Duodenal mucosa (tissue), 2 donors: ENCODE results near the gene GRB14.

Experiments used
- H3K27ac ChIP-seq: one replicate; pipeline ENCODE4 v1.7.0; 2013; ENCODE audit warnings: low read depth, low read length
- H3K27me3 ChIP-seq, 2 donors: one replicate each; pipeline ENCODE4 v1.7.0; 2013; ENCODE audit warnings: low read length in 2 of 2, control low read depth in 1 of 2; ENCODE audit not compliant: insufficient read depth in 2 of 2, control insufficient read depth in 1 of 2
- H3K36me3 ChIP-seq, 2 donors: one replicate each; pipeline ENCODE4 v1.7.0; 2013; ENCODE audit warnings: low read length in 2 of 2, control low read depth in 1 of 2; ENCODE audit not compliant: insufficient read depth in 2 of 2, control insufficient read depth in 1 of 2
- H3K4me1 ChIP-seq, 2 donors: one replicate each; pipeline ENCODE4 v1.7.0; 2013; ENCODE audit warnings: low read length in 2 of 2, control low read depth in 1 of 2; ENCODE audit not compliant: insufficient read depth in 2 of 2, control insufficient read depth in 1 of 2
- H3K4me3 ChIP-seq, 2 donors: one replicate each; pipeline ENCODE4 v1.7.0; 2013; ENCODE audit warnings: low read length in 2 of 2, low read depth in 1 of 2
- H3K9ac ChIP-seq, 2 donors: one replicate each; pipeline ENCODE4 v1.7.0; 2013; ENCODE audit warnings: low read length in 2 of 2, low read depth in 1 of 2
- H3K9me3 ChIP-seq, 2 donors: one replicate each; pipeline ENCODE4 v1.7.0; 2013; ENCODE audit warnings: low read length in 2 of 2, control low read depth in 1 of 2; ENCODE audit not compliant: control insufficient read depth in 1 of 2

Gene GRB14

DNA sequence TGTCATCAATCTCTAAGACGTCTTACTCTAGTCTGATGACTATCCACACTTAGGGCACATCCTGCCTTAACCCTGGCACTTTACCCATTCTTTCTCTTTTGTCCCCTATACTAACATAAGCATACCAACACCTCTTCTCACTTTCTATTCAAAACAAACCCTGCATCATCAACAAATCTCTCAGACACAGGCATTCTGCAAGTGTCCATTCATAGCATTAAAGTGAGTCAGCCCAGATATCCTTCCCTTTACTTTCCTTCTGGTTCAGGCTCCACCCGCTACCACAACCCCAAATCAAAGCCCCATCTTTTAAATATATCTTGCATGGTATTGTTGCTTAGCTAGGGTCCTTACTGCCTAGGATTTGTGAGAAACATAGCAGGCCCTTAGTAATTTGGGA, 3.8 kb downstream of the GRB14 start:
- peaks cover 0 to 3% of the 10 kb centered on the region in 2 donors for H3K4me1 ChIP-seq
- H3K36me3 ChIP-seq: no peaks in the 10 kb centered on the region
- no peak overlapping the region for H3K4me3 ChIP-seq
- H3K9ac ChIP-seq: no peak overlapping the region
- peaks cover 0 to 2% of the 10 kb centered on the region in 2 donors for H3K27me3 ChIP-seq
- no peaks in the 10 kb centered on the region for H3K9me3 ChIP-seq
- no peak overlapping the region for H3K27ac ChIP-seq

DNA sequence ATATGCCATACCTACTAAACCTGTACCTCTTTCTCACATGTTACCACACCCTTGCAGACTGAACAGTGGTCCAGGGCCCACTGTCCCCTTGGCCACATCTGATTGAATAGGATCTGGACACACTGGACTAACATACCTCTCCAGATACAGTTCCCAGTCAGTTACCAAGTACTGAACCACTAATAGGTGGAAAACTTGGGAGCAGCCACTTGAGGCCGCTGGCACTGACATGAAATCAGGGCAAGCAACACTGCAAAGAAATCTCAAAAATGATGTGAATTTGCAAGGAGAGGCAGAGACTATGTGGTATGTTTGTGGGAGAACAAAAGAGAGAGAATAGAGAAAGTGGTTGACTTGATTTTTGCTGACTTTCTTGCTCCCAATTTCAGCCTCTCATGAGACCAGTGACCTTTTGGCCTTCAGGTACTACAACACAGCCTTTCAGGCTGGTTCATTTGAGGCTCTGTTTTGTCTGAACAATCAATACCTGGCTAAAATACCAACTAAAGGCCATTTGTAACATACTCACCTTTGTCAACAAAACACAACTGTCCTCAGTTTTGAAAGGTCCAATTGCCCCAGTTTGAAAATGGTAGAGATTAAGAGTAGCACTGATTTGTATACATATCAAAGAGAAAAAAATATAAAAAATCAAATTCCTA, 7.8 kb downstream of the GRB14 start:
- H3K27ac ChIP-seq: no peak overlapping the region
- H3K27me3 ChIP-seq: no peaks in the 10 kb centered on the region
- no peak overlapping the region for H3K9ac ChIP-seq
- H3K36me3 ChIP-seq: no peaks in the 10 kb centered on the region
- H3K9me3 ChIP-seq: no peaks in the 10 kb centered on the region
- H3K4me3 ChIP-seq: no peak overlapping the region
- no peaks in the 10 kb centered on the region for H3K4me1 ChIP-seq

DNA sequence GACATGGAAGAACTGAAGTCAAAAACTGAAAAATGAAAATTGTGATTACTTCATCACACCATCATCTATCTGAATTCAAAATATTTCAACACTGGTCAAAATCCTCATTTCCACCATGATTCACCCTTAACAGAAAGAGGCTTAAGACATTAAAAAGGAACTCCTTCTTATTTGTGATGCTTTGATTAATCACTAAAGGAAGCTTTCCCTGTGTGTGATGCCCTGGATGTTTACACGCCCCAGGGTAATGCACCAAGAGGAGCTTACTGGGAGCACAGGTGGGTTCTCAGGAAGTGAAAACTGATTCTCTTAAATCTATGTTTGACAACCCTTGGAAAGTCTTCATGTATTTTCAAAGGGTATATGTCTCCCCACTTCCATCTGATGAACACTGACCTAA, 11.5 kb downstream of the GRB14 start:
- Histone ChIP-seq H3K27ac (no peak overlapping the region), H3K4me1 (no peaks in the 10 kb centered on the region), H3K4me3 (no peak overlapping the region), H3K36me3 (no peaks in the 10 kb centered on the region), H3K9me3 (no peaks in the 10 kb centered on the region), H3K9ac (no peak overlapping the region), H3K27me3 (no peaks in the 10 kb centered on the region)

DNA sequence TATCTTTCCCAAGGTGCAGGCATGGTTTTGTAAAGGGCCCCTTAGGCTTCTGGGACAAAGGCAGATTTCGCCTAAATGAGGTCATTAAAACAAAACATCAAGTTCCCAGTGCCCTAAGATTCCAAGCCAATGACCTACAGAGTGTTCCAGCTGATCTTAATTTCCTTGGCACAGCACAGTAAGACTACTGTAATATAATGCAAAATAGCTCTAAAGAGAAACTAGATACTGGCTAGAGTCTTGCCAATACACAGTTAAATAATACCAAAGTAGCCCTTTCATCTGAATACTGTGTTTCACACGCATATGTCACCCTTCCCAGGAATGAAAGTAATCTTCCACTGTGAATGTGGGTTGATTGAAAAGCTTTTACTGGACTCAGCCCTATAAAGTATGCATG, 14.7 kb downstream of the GRB14 start:
- Histone ChIP-seq H3K9ac (no peak overlapping the region), H3K27ac (no peak overlapping the region)

DNA sequence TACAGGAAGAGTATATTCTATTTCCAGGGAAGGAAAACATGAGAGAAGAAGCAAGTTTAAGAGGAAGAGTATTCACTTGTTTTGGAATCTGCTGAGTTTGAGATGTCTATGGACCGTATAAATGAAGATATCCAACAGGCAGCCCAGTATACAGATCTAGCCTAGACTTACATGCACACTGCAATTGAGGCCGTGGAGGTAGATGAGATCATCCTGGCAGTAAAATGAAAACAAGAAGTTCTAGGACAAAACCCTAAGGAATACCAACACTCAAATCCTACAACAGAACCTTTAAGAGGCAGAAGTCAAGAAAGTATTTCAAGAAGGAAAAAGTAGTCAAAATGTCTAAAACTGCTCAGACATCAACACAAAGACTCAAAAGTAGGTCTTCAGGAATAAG, 16.0 kb downstream of the GRB14 start:
- no peaks in the 10 kb centered on the region for H3K36me3 ChIP-seq
- no peaks in the 10 kb centered on the region for H3K4me1 ChIP-seq
- no peak overlapping the region for H3K9ac ChIP-seq
- H3K27ac ChIP-seq: no peak overlapping the region
- no peaks in the 10 kb centered on the region for H3K9me3 ChIP-seq
- H3K27me3 ChIP-seq: no peaks in the 10 kb centered on the region
- no peak overlapping the region for H3K4me3 ChIP-seq

More for the DNA sequence above, 14.7 kb downstream of the GRB14 start:
- H3K4me3 ChIP-seq: no peak overlapping the region
- H3K36me3 ChIP-seq: no peaks in the 10 kb centered on the region
- no peaks in the 10 kb centered on the region for H3K27me3 ChIP-seq
- no peaks in the 10 kb centered on the region for H3K9me3 ChIP-seq
- no peaks in the 10 kb centered on the region for H3K4me1 ChIP-seq

DNA sequence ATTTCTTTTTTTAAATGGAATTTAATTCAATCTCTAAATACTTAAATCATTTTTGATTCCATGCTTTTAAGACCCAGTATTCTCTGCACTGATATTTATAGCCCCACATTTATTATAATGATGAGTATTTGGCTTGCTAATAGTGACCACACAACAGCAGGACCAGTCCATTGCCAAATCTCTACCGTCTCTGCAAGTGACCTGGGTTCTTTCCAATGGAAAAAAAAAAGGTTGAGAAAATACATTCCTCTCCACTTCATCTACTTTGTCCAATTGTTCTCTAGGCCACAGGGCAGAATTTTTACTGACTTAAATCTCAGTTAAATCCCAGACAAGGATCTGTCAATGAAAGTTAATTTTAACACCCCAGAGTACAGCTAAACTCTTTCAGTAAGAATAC, 20.5 kb downstream of the GRB14 start:
- Histone ChIP-seq H3K27me3 (no peaks in the 10 kb centered on the region), H3K9ac (no peak overlapping the region), H3K4me3 (no peak overlapping the region), H3K27ac (no peak overlapping the region), H3K9me3 (no peaks in the 10 kb centered on the region), H3K4me1 (no peaks in the 10 kb centered on the region), H3K36me3 (no peaks in the 10 kb centered on the region)

DNA sequence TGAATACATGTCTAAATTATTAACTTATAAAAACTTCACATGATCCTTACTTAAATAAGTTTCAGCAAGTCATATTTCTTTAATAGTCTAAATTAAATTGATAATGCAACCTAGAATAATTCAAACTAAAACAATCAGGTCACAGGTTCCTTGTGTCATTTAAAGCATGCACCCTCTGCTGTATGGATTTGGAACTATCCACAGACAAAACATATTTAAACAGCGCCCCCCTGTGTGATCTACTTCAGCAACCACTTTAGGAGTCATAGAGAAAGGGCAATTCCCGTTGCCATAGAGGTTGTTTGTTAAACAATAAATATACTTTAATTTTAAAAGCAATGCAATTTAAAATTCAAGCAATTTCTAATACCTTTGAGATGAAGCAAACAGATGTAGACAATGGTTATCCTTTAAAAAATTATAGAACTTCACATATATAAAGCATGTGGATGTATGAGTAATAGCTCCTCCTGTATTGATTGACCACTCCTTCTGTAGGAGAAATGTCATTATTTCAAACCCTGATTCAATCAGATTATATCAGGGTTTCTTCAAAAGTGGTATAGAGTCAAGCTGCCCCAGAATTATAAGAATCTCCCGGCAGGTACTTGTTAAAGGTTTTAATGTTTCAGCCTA, 21.2 kb downstream of the GRB14 start:
- Histone ChIP-seq H3K27me3 (no peaks in the 10 kb centered on the region), H3K4me1 (no peaks in the 10 kb centered on the region), H3K36me3 (no peaks in the 10 kb centered on the region), H3K9me3 (no peaks in the 10 kb centered on the region), H3K27ac (no peak overlapping the region), H3K4me3 (no peak overlapping the region), H3K9ac (no peak overlapping the region)

DNA sequence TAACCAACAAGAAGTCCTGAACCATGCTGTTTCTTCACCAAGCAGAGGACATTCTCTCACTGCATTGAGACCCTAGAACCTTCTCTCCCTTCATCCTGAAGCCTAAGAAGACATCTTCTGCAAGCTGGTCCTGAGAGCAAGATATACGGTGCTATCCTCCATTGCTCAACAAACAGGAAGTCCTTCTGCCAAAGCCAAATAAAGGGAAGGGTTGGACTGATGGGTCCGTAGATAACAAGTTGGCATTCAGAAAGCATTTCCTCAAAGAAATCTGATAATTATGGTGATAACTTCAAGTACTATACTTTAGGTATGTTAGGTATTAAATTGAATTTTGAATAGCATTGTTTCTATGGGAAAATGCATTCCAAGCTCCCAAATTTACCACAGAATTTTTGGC, 23.3 kb downstream of the GRB14 start:
- Histone ChIP-seq H3K4me3 (no peak overlapping the region), H3K36me3 (no peaks in the 10 kb centered on the region)

DNA sequence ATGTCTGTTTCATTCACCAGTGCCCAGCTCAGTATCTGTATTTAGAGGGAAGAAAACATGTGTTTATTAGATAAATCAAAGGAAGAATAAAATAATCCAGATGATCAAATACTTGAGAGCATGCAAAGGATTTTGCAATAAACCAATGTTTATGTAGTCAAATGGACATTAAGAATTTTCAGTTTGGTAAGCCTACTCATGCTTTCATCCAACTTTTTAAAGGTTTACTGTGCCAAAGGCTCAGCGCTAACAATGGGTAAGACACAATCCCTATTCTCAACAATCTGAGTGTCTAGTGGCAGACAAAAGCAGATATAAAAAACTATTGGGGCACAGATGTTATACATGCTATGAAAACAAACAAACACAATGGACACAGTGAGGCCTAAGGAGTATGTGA, 26.3 kb downstream of the GRB14 start:
- Histone ChIP-seq H3K27ac (no peak overlapping the region), H3K36me3 (no peaks in the 10 kb centered on the region), H3K4me1 (no peaks in the 10 kb centered on the region), H3K9me3 (no peaks in the 10 kb centered on the region), H3K4me3 (no peak overlapping the region), H3K27me3 (no peaks in the 10 kb centered on the region), H3K9ac (no peak overlapping the region)

More for the DNA sequence above, 23.3 kb downstream of the GRB14 start:
- Histone ChIP-seq H3K27me3 (no peaks in the 10 kb centered on the region), H3K9ac (no peak overlapping the region), H3K4me1 (no peaks in the 10 kb centered on the region), H3K27ac (no peak overlapping the region), H3K9me3 (no peaks in the 10 kb centered on the region)

DNA sequence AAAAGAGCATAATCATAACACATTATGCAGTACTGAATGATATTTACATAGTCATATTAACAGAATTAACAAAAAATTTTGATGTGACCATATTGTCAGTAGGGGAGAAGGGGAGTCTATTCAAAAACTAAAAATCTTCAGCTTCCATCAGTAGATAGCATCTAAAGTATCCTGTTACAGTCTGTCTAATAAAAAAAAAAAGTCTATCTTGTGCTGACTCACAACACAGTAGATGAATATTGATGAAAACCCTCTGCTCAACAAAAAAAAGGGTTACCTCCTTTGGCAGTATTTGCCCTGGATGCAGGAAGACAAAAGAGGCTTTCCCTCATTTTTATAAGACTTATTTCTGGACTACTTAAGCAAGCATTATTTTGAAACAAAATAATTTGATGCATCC, 27.3 kb downstream of the GRB14 start:
- Histone ChIP-seq H3K27ac (no peak overlapping the region), H3K4me3 (no peak overlapping the region), H3K36me3 (no peaks in the 10 kb centered on the region), H3K9ac (no peak overlapping the region), H3K9me3 (no peaks in the 10 kb centered on the region), H3K4me1 (no peaks in the 10 kb centered on the region), H3K27me3 (no peaks in the 10 kb centered on the region)
